H1 (cell line): ENCODE results near the gene CNKSR2. TPM values are rescaled to one million over a fixed set of nuclear protein-coding genes. Genes with fewer than 3 reads are reported as not detected.

Experiments
- CTCF ChIA-PET: fragments of 300-600 bp; sonication (Branson Sonifier 250); formaldehyde crosslinking; loops from one replicate; lab custom pipeline; 2021; ENCODE audit not compliant: partially characterized antibody; lab: Charles Lee
- POLR2A ChIA-PET: fragments of 300-600 bp; sonication (Branson Sonifier 250); formaldehyde crosslinking; loops from one replicate; lab custom pipeline; 2021; ENCODE audit warnings: inconsistent platforms; ENCODE audit not compliant: partially characterized antibody; lab: Charles Lee
- DNase-seq, 2 experiments: peaks; one replicate each; pipeline versions ENCODE4 v3.0.0 to v3.0.0-alpha.2; 2010 to 2022; ENCODE audit warnings: low spot score in 2 of 2, low read depth in 1 of 2, mixed read lengths in 1 of 2
- FAIRE-seq: peaks from 2 replicates; lab custom pipeline; 2011; peaks lifted over from hg19 to GRCh38; lab: Jason Lieb, UNC
- H2AFZ ChIP-seq: 2 replicates; pipeline ENCODE4 v1.8.1; 2012; ENCODE audit warnings: low read length, inconsistent platforms
- H2AK5ac ChIP-seq: 2 replicates; pipeline ENCODE4 v1.6.1; 2013; ENCODE audit warnings: low read depth, low read length
- H2BK120ac ChIP-seq: replicated peaks from 2 replicates; pipeline ENCODE3; 2013; ENCODE audit warnings: low read depth, low read length, inconsistent platforms
- H2BK12ac ChIP-seq: 2 replicates; pipeline ENCODE4 v1.6.1; 2013; ENCODE audit warnings: low read depth, low read length
- H2BK15ac ChIP-seq: 2 replicates; pipeline ENCODE4 v1.6.1; 2013; ENCODE audit warnings: low read length
- H2BK20ac ChIP-seq: 2 replicates; pipeline ENCODE4 v1.6.1; 2013; ENCODE audit warnings: low read length
- H2BK5ac ChIP-seq: 2 replicates; pipeline ENCODE4 v1.6.1; 2013; ENCODE audit warnings: low read depth, low read length
- H3K14ac ChIP-seq: 2 replicates; pipeline ENCODE4 v1.6.1; 2013; ENCODE audit warnings: inconsistent platforms; ENCODE audit not compliant: insufficient read length
- H3K18ac ChIP-seq: 2 replicates; pipeline ENCODE4 v1.6.1; 2013; ENCODE audit warnings: low read length; ENCODE audit errors: extremely low read depth
- H3K23ac ChIP-seq: 2 replicates; pipeline ENCODE4 v1.6.1; 2013; ENCODE audit warnings: inconsistent platforms; ENCODE audit not compliant: insufficient read length
- H3K23me2 ChIP-seq: 2 replicates; pipeline ENCODE4 v1.6.1; 2013; ENCODE audit warnings: low read depth, low read length
- H3K27ac ChIP-seq: 2 replicates; pipeline ENCODE4 v1.6.1; 2011; ENCODE audit warnings: low read depth, low read length, inconsistent platforms
- H3K27me3 ChIP-seq, 4 experiments: replicated peaks in 1 of 4; 1 replicate in 1 of 4; 2 replicates in 3 of 4; pipeline versions ENCODE4 v1.6.1 to v1.8.1; 2011 to 2013; ENCODE audit warnings: low read length in 3 of 4, mild to moderate bottlenecking in 3 of 4, inconsistent platforms in 2 of 4, mixed read lengths in 2 of 4, moderate library complexity in 1 of 4; ENCODE audit not compliant: control insufficient read depth in 3 of 4, insufficient read depth in 3 of 4; ENCODE audit errors: extremely low read depth in 1 of 4
- H3K36me3 ChIP-seq, 4 experiments: 2 replicates each; pipeline versions ENCODE4 v1.6.1 to v1.8.1; 2011 to 2013; ENCODE audit warnings: mild to moderate bottlenecking in 4 of 4, low read length in 3 of 4, moderate library complexity in 2 of 4, control low read depth in 1 of 4, inconsistent platforms in 1 of 4; ENCODE audit not compliant: insufficient read depth in 4 of 4, control insufficient read depth in 2 of 4
- H3K4ac ChIP-seq: replicated peaks from 2 replicates; pipeline ENCODE3; 2013; ENCODE audit warnings: low read length, low read depth, mixed read lengths, inconsistent platforms; ENCODE audit not compliant: insufficient read length
- H3K4me1 ChIP-seq, 4 experiments: replicated peaks in 1 of 4; 1 replicate in 1 of 4; 2 replicates in 3 of 4; pipeline versions ENCODE4 v1.6.1 to v1.8.1; 2011 to 2013; ENCODE audit warnings: low read length in 3 of 4, inconsistent platforms in 2 of 4, mixed read lengths in 1 of 4; ENCODE audit not compliant: insufficient read depth in 4 of 4, control insufficient read depth in 3 of 4
- H3K4me2 ChIP-seq, 2 experiments: 2 replicates each; pipeline versions ENCODE4 v1.6.1 to v1.8.1; 2011 to 2013; ENCODE audit warnings: low read depth in 2 of 2, low read length in 2 of 2, control low read depth in 1 of 2, inconsistent platforms in 1 of 2, mild to moderate bottlenecking in 1 of 2; ENCODE audit not compliant: insufficient read depth in 1 of 2
- H3K4me3 ChIP-seq, 4 experiments: fragments of 200-600, 300-600 bp in 1 of 4; sonication (generic), shearing (Covaris generic), sonication (Bioruptor Twin) in 1 of 4; 2 replicates each; pipeline versions ENCODE4 v1.5.1 to v1.8.1; 2011 to 2016; ENCODE audit warnings: low read length in 4 of 4, low read depth in 3 of 4, control low read depth in 2 of 4, inconsistent platforms in 2 of 4, mild to moderate bottlenecking in 2 of 4, mixed read lengths in 1 of 4, moderate library complexity in 1 of 4; ENCODE audit not compliant: insufficient read depth in 2 of 4; ENCODE audit errors: extremely low read depth in 1 of 4
- H3K56ac ChIP-seq: replicated peaks from 2 replicates; pipeline ENCODE3; 2013; ENCODE audit warnings: low read depth, mild to moderate bottlenecking, mixed read lengths, low read length, inconsistent platforms; ENCODE audit not compliant: insufficient read length
- H3K79me1 ChIP-seq: 2 replicates; pipeline ENCODE4 v1.6.1; 2013; ENCODE audit warnings: low read depth, low read length, control low read depth
- H3K79me2 ChIP-seq, 2 experiments: 2 replicates each; pipeline versions ENCODE4 v1.6.1 to v1.8.1; 2012 to 2013; ENCODE audit warnings: low read length in 2 of 2, mild to moderate bottlenecking in 2 of 2, inconsistent platforms in 1 of 2; ENCODE audit not compliant: insufficient read depth in 2 of 2, control insufficient read depth in 1 of 2
- H3K9ac ChIP-seq, 4 experiments: replicated peaks in 1 of 4; 1 replicate in 1 of 4; 2 replicates in 3 of 4; pipeline versions ENCODE4 v1.6.1 to v1.8.1; 2011 to 2013; ENCODE audit warnings: low read depth in 3 of 4, low read length in 3 of 4, control low read depth in 2 of 4, mild to moderate bottlenecking in 2 of 4, moderate library complexity in 2 of 4, inconsistent platforms in 1 of 4; ENCODE audit errors: extremely low read depth in 1 of 4
- H3K9me3 ChIP-seq, 2 experiments: 2 replicates each; pipeline versions ENCODE4 v1.6.1 to v1.8.1; 2012 to 2013; ENCODE audit warnings: mild to moderate bottlenecking in 2 of 2, moderate library complexity in 2 of 2, control low read depth in 1 of 2, inconsistent platforms in 1 of 2, low read depth in 1 of 2, low read length in 1 of 2, mixed read lengths in 1 of 2; ENCODE audit not compliant: insufficient read depth in 2 of 2
- H4K20me1 ChIP-seq, 2 experiments: replicated peaks in 1 of 2; 2 replicates each; pipeline versions ENCODE3 to v1.8.1; 2011 to 2013; ENCODE audit warnings: inconsistent platforms in 2 of 2, low read length in 2 of 2, mild to moderate bottlenecking in 1 of 2; ENCODE audit not compliant: insufficient read depth in 2 of 2, control insufficient read depth in 1 of 2
- H4K5ac ChIP-seq: 2 replicates; pipeline ENCODE4 v1.6.1; 2013; ENCODE audit warnings: low read length, low read depth, mixed read lengths, inconsistent platforms; ENCODE audit not compliant: insufficient read length
- H4K8ac ChIP-seq: 2 replicates; pipeline ENCODE4 v1.8.0; 2013; ENCODE audit warnings: mild to moderate bottlenecking, moderate library complexity, low read length, inconsistent platforms; ENCODE audit not compliant: insufficient read depth; ENCODE audit errors: extremely low read depth
- H4K91ac ChIP-seq: replicated peaks from 2 replicates; pipeline ENCODE3; 2013; ENCODE audit warnings: low read length, mixed read lengths, inconsistent platforms; ENCODE audit not compliant: insufficient read length
- ATF2 ChIP-seq: IDR thresholded peaks from 2 replicates; pipeline ENCODE4 v1.6.1; 2012; ENCODE audit warnings: low read length, inconsistent platforms
- GABPA ChIP-seq: IDR thresholded peaks from 2 replicates; pipeline ENCODE4 v1.6.1; 2011; ENCODE audit warnings: mild to moderate bottlenecking, low read length, moderate library complexity, borderline replicate concordance; ENCODE audit not compliant: insufficient read depth
- SP4 ChIP-seq: IDR thresholded peaks from 2 replicates; pipeline ENCODE4 v1.6.1; 2012; ENCODE audit warnings: low read length, inconsistent platforms
- TAF1 ChIP-seq: IDR thresholded peaks from 2 replicates; pipeline ENCODE4 v1.6.1; 2011; ENCODE audit warnings: mild to moderate bottlenecking, low read depth, low read length
- WGBS, 2 experiments: shearing (Covaris generic) in 1 of 2; methylation state at CpG; one replicate each; pipeline versions ENCODE4 v1.1.6 to v1.1.7; 2013 to 2015; ENCODE audit warnings: low lambda C conversion rate in 2 of 2, mixed read lengths in 2 of 2, inconsistent platforms in 1 of 2, low coverage in 1 of 2, missing lambda C conversion rate in 1 of 2; ENCODE audit not compliant: insufficient replicate concordance in 2 of 2, insufficient coverage in 1 of 2, insufficient read length in 1 of 2; ENCODE audit errors: extremely low coverage in 1 of 2, missing lambda C conversion rate in 1 of 2; 5-methylcytosine and 5-hydroxymethylcytosine counted together
- polyA plus RNA-seq, 7 experiments: library from polyadenylated mRNA; depleted of rRNA in 3 of 7; stranded (reverse) in 5 of 7; unstranded in 2 of 7; fragments of >200 nt in 5 of 7; fragments of 200-250 nt in 2 of 7; gene quantifications; 1 replicate in 5 of 7; 2 replicates in 1 of 7; 4 replicates in 1 of 7; pipeline versions ENCODE4 v1.2.1 to v1.2.3, GENCODE V29; 2011 to 2013; ENCODE audit warnings: missing spikeins in 2 of 7, mixed read lengths in 2 of 7
- total RNA-seq: library from RNA; stranded (reverse); fragmentation: NEBNext Ultra II Directional; extraction: Animal tissue kit (Norgen Biotek cat#: 25700); gene quantifications from 2 replicates; pipeline ENCODE4 v1.2.1, GENCODE V29; 2021

CNKSR2 gene
- total and polyA plus RNA-seq, 2 of the 8 experiments (the other 6 are each of a cell fraction or from before 2014, with no cell fraction given) = 5.5 to 16.3 TPM

DNA sequence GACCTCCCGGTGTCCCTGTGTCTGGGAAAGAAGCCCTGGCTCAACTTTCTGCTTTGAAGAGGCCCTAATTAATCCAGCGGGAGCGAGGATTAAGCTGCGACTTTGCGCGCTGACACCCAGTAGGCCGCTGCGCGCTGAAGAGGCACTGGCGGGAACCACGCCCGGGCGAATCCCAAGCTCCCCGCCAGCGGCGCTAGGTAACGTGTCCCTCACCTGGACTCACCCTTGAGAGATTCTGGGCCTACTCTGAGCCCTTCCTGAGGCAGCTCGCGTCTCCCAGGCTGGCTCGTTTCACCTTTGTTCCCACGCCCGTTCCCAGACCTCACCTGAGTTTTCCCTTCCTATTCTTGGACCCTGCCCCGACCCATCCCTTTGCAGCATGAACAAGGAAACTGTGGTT is 284.5 kb downstream of the CNKSR2 start:
- H3K79me2 ChIP-seq = no peaks in the 10 kb centered on the region
- no peak overlapping the region for H3K23ac ChIP-seq
- TF ChIP-seq ATF2 (no peak), SP4 (no peak), TAF1 (no peak), GABPA (no peak)
- H4K20me1 ChIP-seq = no peaks in the 10 kb centered on the region
- H3K4ac ChIP-seq = no peak overlapping the region
- no peaks in the 10 kb centered on the region; a peak in 1 of 4 replicates for H3K9me3 ChIP-seq
- no peak for FAIRE-seq
- DNase-seq = no peak
- no peak overlapping the region for H2BK5ac ChIP-seq
- peak overlapping the region in 1 of 2 experiments; percentile 18; a peak in 1 of 4 replicates for H3K4me2 ChIP-seq
- no peak overlapping the region for H3K56ac ChIP-seq
- H3K4me1 ChIP-seq = no peaks in the 10 kb centered on the region
- 98% methylated on average over 7 of the region's 23 CpGs; no CpG with 5 or more reads in 1 of the 2 experiments for WGBS, 2 experiments
- H4K5ac ChIP-seq = no peak overlapping the region
- no peak overlapping the region for H3K9ac ChIP-seq
- no peak overlapping the region for H2AK5ac ChIP-seq
- no peak overlapping the region for H2BK15ac ChIP-seq
- no peak overlapping the region for H3K14ac ChIP-seq
- H3K18ac ChIP-seq = no peak overlapping the region
- no peak overlapping the region for H4K8ac ChIP-seq
- H3K27ac ChIP-seq = no peak overlapping the region
- H2BK12ac ChIP-seq = no peak overlapping the region
- no peak overlapping the region for H2BK120ac ChIP-seq
- no peaks in the 10 kb centered on the region for H3K27me3 ChIP-seq
- no peaks in the 10 kb centered on the region for H3K23me2 ChIP-seq
- H3K4me3 ChIP-seq = no peak overlapping the region; a peak in 1 of 8 replicates
- ChIA-PET CTCF (no interaction called here), POLR2A (no interaction called here)
- no peaks in the 10 kb centered on the region for H3K36me3 ChIP-seq
- H3K79me1 ChIP-seq = no peaks in the 10 kb centered on the region
- no peak overlapping the region for H2BK20ac ChIP-seq
- H2AFZ ChIP-seq = no peak overlapping the region
- H4K91ac ChIP-seq = no peak overlapping the region
